Umbilical cord (tissue), 2 donors: Measurements from ENCODE around the gene RASL12. TPM values are rescaled to one million over a fixed set of nuclear protein-coding genes. Genes with fewer than 3 reads are reported as not detected.
"Not testable (repeated sequence)": the region's sequence is repeated elsewhere in the genome, so short reads cannot be mapped to it uniquely, and the experiment has no call there.

ENCODE experiments used
- DNase-seq: peaks from one replicate; pipeline ENCODE4 v3.0.0-alpha.2; 2015; ENCODE audit warnings: low spot score
- total RNA-seq: library from RNA; depleted of rRNA; stranded (reverse); fragments of >200 nt; gene quantifications from one replicate; pipeline ENCODE4 v1.2.3, GENCODE V29; 2014; ENCODE audit warnings: low replicate concordance; ENCODE audit not compliant: insufficient read depth

RASL12 gene
- total RNA-seq, result 107 TPM

- DNase-seq, result no peak
These were observed at the start of gene RASL12 for GRCh38 chr15:65067645-65068402. Gene RASL12 (minus strand): TSS chr15:65067991. CDS start chr15:65067835, 156 bp downstream.

GRCh38 chr15:65115542-65115941 is 47.8 kb upstream of the RASL12 start:
- DNase-seq, result no peak

GRCh38 chr15:65115086-65115485 is 47.3 kb upstream of the RASL12 start, which contains the start of gene UBAP1L:
Gene UBAP1L (minus strand): TSS chr15:65115200. CDS start chr15:65106215, 8,985 bp downstream.
- no peak for DNase-seq

- no peak for DNase-seq
These were observed 43.0 kb upstream of the RASL12 start for GRCh38 chr15:65110676-65111292.

GRCh38 chr15:65106011-65106590 is 38.3 kb upstream of the RASL12 start:
- no peak for DNase-seq

GRCh38 chr15:65105038-65105437 is 37.2 kb upstream of the RASL12 start:
- DNase-seq, result no peak

GRCh38 chr15:65102912-65103311 is 35.1 kb upstream of the RASL12 start:
- DNase-seq, result no peak

GRCh38 chr15:65101891-65102708 is 34.3 kb upstream of the RASL12 start:
- no peak for DNase-seq

GRCh38 chr15:65101411-65101890 is 33.7 kb upstream of the RASL12 start:
- DNase-seq, result peak; percentile 80

- no peak for DNase-seq
These were observed 32.7 kb upstream of the RASL12 start for GRCh38 chr15:65100442-65100841.

- not testable (repeated sequence) for DNase-seq
These were observed 32.0 kb upstream of the RASL12 start for GRCh38 chr15:65099801-65100200.

GRCh38 chr15:65099336-65099735 is 31.5 kb upstream of the RASL12 start:
- no peak for DNase-seq

- no peak for DNase-seq
These were observed 30.0 kb upstream of the RASL12 start for GRCh38 chr15:65097651-65098263.

- no peak for DNase-seq
These were observed 28.9 kb upstream of the RASL12 start for GRCh38 chr15:65096481-65097385.

- no peak for DNase-seq
These were observed 27.9 kb upstream of the RASL12 start for GRCh38 chr15:65095747-65096104.

GRCh38 chr15:65095011-65095746 is 27.4 kb upstream of the RASL12 start:
- peak; percentile 82 for DNase-seq

GRCh38 chr15:65094294-65094995 is 26.7 kb upstream of the RASL12 start:
- DNase-seq, result no peak

- not testable (repeated sequence) for DNase-seq
These were observed 26.0 kb upstream of the RASL12 start for GRCh38 chr15:65093793-65094170.
